Panc1 (cell line): Measurements from ENCODE around the gene CLEC18C. TPM values are rescaled to one million over a fixed set of nuclear protein-coding genes. Genes with fewer than 3 reads are reported as not detected.
"Not testable (repeated sequence)": the region's sequence is repeated elsewhere in the genome, so short reads cannot be mapped to it uniquely, and the experiment has no call there.

ENCODE experiments used
- ATAC-seq: fragments of 200-7000 bp; cut with Tn5 transposase; 2 replicates; pipeline ENCODE4 v1.9.1; 2020; ENCODE audit warnings: mild to moderate bottlenecking, moderate library complexity
- BruUV-seq: library from RNA; stranded (reverse); fragments of 400-500 nt; replicated peaks from 2 replicates; lab custom pipeline; 2021; lab: Mats Ljungman, UMichigan
- CTCF ChIA-PET: fragments of 300-600 bp; sonication (Branson Sonifier 250); formaldehyde crosslinking; loops from one replicate; lab custom pipeline; 2022; ENCODE audit warnings: antibody characterized with exemption; lab: Charles Lee
- POLR2A ChIA-PET: fragments of 300-600 bp; sonication (Branson Sonifier 250); formaldehyde crosslinking; loops from one replicate; lab custom pipeline; 2022; ENCODE audit warnings: antibody characterized with exemption; lab: Charles Lee
- DNase-seq: peaks from one replicate; pipeline ENCODE4 v3.0.0-alpha.2; 2010; ENCODE audit warnings: low read depth, low spot score
- H3K27ac ChIP-seq: 2 replicates; pipeline ENCODE4 v1.5.1; 2011; ENCODE audit warnings: mild to moderate bottlenecking, low read length, inconsistent platforms
- H3K27me3 ChIP-seq: fragments of 200-500 bp; sonication (Bioruptor generic); 2 replicates; pipeline ENCODE4 v1.6.0; 2014; ENCODE audit warnings: low read length, inconsistent platforms; ENCODE audit not compliant: control insufficient read depth, insufficient read depth
- H3K36me3 ChIP-seq: fragments of 200-500 bp; sonication (Bioruptor generic); 2 replicates; pipeline ENCODE4 v1.5.1; 2014; ENCODE audit warnings: inconsistent platforms, mild to moderate bottlenecking, low read length, moderate library complexity; ENCODE audit not compliant: control insufficient read depth, insufficient read depth
- H3K4me1 ChIP-seq: 2 replicates; pipeline ENCODE4 v1.5.1; 2011; ENCODE audit warnings: inconsistent platforms, mild to moderate bottlenecking, low read length, moderate library complexity; ENCODE audit not compliant: control insufficient read depth, insufficient read depth
- H3K4me3 ChIP-seq, 2 experiments: 2 replicates each; pipeline ENCODE4 v1.5.1; 2011 to 2012; ENCODE audit warnings: low read depth in 2 of 2, low read length in 2 of 2, mild to moderate bottlenecking in 2 of 2, inconsistent platforms in 1 of 2, moderate library complexity in 1 of 2
- H3K9me3 ChIP-seq: fragments of 200-500 bp; sonication (Bioruptor generic); 2 replicates; pipeline ENCODE4 v1.5.1; 2014; ENCODE audit warnings: low read depth, mild to moderate bottlenecking, inconsistent platforms, low read length, moderate library complexity; ENCODE audit not compliant: control insufficient read depth, insufficient read depth
- CTCF ChIP-seq: fragments of 450-650 bp; IDR thresholded peaks from 2 replicates; pipeline ENCODE4 v1.5.1; 2017; ENCODE audit warnings: mild to moderate bottlenecking
- POLR2AphosphoS5 ChIP-seq: IDR thresholded peaks from 2 replicates; pipeline ENCODE4 v1.6.1; 2012; ENCODE audit warnings: mild to moderate bottlenecking, low read depth, low read length, moderate library complexity
- REST ChIP-seq, 2 experiments: IDR thresholded peaks; 2 replicates each; pipeline ENCODE4 v1.6.1; 2011 to 2012; ENCODE audit warnings: low read depth in 2 of 2, control low read depth in 1 of 2, low read length in 1 of 2, mild to moderate bottlenecking in 1 of 2, moderate library complexity in 1 of 2; ENCODE audit not compliant: insufficient read depth in 1 of 2
- SIN3A ChIP-seq: IDR thresholded peaks from 2 replicates; pipeline ENCODE4 v1.6.1; 2012; ENCODE audit warnings: low read depth, mild to moderate bottlenecking, low read length, moderate library complexity, borderline replicate concordance; ENCODE audit not compliant: insufficient read depth
- TCF7L2 ChIP-seq: IDR thresholded peaks from 2 replicates; pipeline ENCODE4 v1.6.1; 2011; ENCODE audit warnings: mild to moderate bottlenecking, low read depth, low read length, inconsistent platforms
- in situ Hi-C: cut with HindIII; loops from 2 replicates; pipeline ENCODE4 v1.10.0; 2016; ENCODE audit warnings: low sequenced_read_pairs, low pct_unique_long_range_greater_than_20kb
- intact Hi-C: fragments of 100-400 bp; cut with micrococcal nuclease; formaldehyde crosslinking; loops from one replicate; pipeline ENCODE4 v1.10.0; 2022; ENCODE audit not compliant: unreplicated experiment
- total RNA-seq: library from RNA; stranded (reverse); gene quantifications from one replicate; pipeline ENCODE4 v1.2.1, GENCODE V29; 2021; ENCODE audit not compliant: unreplicated experiment

Gene CLEC18C
- total RNA-seq, 1 experiment from 2014 or later, result not detected

- POLR2A ChIA-PET, result interaction anchor here (0.9 kb wide), 1 partner anchor 92 kb away, joined by 4 read pairs; no protein-coding TSS in a partner anchor
- CTCF ChIA-PET, result no interaction called here
- Histone ChIP-seq H3K27me3 (no peaks in the 10 kb centered on the region), H3K9me3 (no peaks in the 10 kb centered on the region), H3K4me1 (no peaks in the 10 kb centered on the region), H3K36me3 (peaks cover 17% of the 10 kb centered on the region), H3K27ac (no peak overlapping the region), H3K4me3 (no peak overlapping the region)
- ATAC-seq (no peak), DNase-seq (no peak)
- in situ Hi-C loops, result no loop called here
- TF ChIP-seq TCF7L2, result no peak
- TF ChIP-seq POLR2AphosphoS5, result no peak
- no peak for TF ChIP-seq REST (IDR thresholded peaks at IDR 0.05; ENCODE audit: insufficient read depth in 1 of 2, low read depth in 2 of 2, low read length in 1 of 2)
- TF ChIP-seq SIN3A, result no peak
- TF ChIP-seq CTCF, result no peak
- BruUV-seq, result no TSS peak
- intact Hi-C loops, result no loop called here
These were observed 20.8 kb upstream of the CLEC18C start for GRCh38 chr16:70152578-70153302.

- H3K36me3 ChIP-seq, result peaks cover 17% of the 10 kb centered on the region
- H3K4me3 ChIP-seq, CTCF ChIA-PET, BruUV-seq, in situ Hi-C loops, H3K9me3 ChIP-seq, ATAC-seq, H3K27ac ChIP-seq, H3K27me3 ChIP-seq, H3K4me1 ChIP-seq, POLR2A ChIA-PET, intact Hi-C loops, DNase-seq: not testable (repeated sequence)
These were observed 18.9 kb upstream of the CLEC18C start for GRCh38 chr16:70154736-70155135.

- in situ Hi-C loops, result no loop called here
These were observed 17.2 kb upstream of the CLEC18C start for GRCh38 chr16:70156207-70156978.

More at GRCh38 chr16:70156207-70156978, 17.2 kb upstream of the CLEC18C start:
- Histone ChIP-seq H3K9me3 (no peaks in the 10 kb centered on the region), H3K4me1 (no peaks in the 10 kb centered on the region), H3K36me3 (peaks cover 17% of the 10 kb centered on the region), H3K27ac (no peak overlapping the region), H3K27me3 (no peaks in the 10 kb centered on the region), H3K4me3 (no peak overlapping the region)
- no peak for ATAC-seq
- ChIA-PET POLR2A (no interaction called here), CTCF (interaction anchor here (0.7 kb wide), 1 partner anchor 427 kb away, joined by 9 read pairs; no protein-coding TSS in a partner anchor)
- no peak for DNase-seq
- no TSS peak for BruUV-seq
- intact Hi-C loops, result no loop called here
- no peak for TF ChIP-seq SIN3A
- TF ChIP-seq REST (IDR thresholded peaks at IDR 0.05; ENCODE audit: insufficient read depth in 1 of 2, low read depth in 2 of 2, low read length in 1 of 2), result no peak
- TF ChIP-seq TCF7L2, result no peak
- no peak for TF ChIP-seq POLR2AphosphoS5
- TF ChIP-seq CTCF, result no peak
